B cell (primary cell): ENCODE measurements around the gene CAPZA2.

Experiments
- EZH2 ChIP-seq: IDR thresholded peaks from 2 replicates; pipeline ENCODE4 v1.6.1; 2012; ENCODE audit warnings: borderline replicate concordance, low read depth, mild to moderate bottlenecking, moderate library complexity, low read length; ENCODE audit not compliant: insufficient read depth, poor library complexity, severe bottlenecking
- TF ChIP-seq, protein P1 (sequence below): fragments of 200-600 bp; IDR thresholded peaks from one replicate; pipeline ENCODE4 v1.8.0; 2022; ENCODE audit warnings: antibody characterized with exemption, mild to moderate bottlenecking

GRCh38 chr7:116895849-116896248 is 33.5 kb downstream of the CAPZA2 start:
- TF ChIP-seq, protein P1, sequence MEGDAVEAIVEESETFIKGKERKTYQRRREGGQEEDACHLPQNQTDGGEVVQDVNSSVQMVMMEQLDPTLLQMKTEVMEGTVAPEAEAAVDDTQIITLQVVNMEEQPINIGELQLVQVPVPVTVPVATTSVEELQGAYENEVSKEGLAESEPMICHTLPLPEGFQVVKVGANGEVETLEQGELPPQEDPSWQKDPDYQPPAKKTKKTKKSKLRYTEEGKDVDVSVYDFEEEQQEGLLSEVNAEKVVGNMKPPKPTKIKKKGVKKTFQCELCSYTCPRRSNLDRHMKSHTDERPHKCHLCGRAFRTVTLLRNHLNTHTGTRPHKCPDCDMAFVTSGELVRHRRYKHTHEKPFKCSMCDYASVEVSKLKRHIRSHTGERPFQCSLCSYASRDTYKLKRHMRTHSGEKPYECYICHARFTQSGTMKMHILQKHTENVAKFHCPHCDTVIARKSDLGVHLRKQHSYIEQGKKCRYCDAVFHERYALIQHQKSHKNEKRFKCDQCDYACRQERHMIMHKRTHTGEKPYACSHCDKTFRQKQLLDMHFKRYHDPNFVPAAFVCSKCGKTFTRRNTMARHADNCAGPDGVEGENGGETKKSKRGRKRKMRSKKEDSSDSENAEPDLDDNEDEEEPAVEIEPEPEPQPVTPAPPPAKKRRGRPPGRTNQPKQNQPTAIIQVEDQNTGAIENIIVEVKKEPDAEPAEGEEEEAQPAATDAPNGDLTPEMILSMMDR = no peak
- no peak for TF ChIP-seq EZH2
